Esophagus mucosa (tissue), 1 donor: ENCODE measurements around the gene GATAD2A. TPM values are rescaled to one million over a fixed set of nuclear protein-coding genes. Genes with fewer than 3 reads are reported as not detected.
"Not testable (repeated sequence)": the region's sequence is repeated elsewhere in the genome, so short reads cannot be mapped to it uniquely, and the experiment has no call there.

ENCODE experiments used
- ATAC-seq: fragments of 200-7000 bp; cut with Tn5 transposase; one replicate; pipeline ENCODE4 v1.9.1; 2020
- total RNA-seq: library from RNA; stranded (reverse); gene quantifications from one replicate; pipeline ENCODE4 v1.2.4, GENCODE V29; 2023
- donor health status: DM: yes; HTN: yes; CAD: no.

GATAD2A gene
- total RNA-seq, 1 donor from 2014 or later: 58.9 TPM

GRCh38 chr19:19447536-19448237 lies 42.2 kb downstream of the GATAD2A start:
- no peak for ATAC-seq

DNA sequence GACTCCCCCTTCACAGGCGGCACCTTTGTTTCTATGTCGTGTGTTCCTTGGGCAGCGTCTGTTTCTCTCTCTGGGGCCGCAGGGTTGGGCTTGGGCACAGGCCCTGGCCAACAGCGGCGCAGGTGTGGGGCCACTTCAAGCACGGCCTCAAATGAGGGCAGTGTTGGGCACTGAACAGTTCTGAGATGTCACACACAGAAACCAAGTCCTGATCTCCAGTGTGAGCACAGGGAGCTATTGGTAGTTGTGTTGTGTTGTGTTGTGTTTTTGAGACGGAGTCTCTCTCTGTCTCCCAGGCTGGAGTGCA lies 42.7 kb downstream of the GATAD2A start:
- ATAC-seq: no peak

- ATAC-seq: no peak
Observed at GRCh38 chr19:19451429-19452242, 46.2 kb downstream of the GATAD2A start.

DNA sequence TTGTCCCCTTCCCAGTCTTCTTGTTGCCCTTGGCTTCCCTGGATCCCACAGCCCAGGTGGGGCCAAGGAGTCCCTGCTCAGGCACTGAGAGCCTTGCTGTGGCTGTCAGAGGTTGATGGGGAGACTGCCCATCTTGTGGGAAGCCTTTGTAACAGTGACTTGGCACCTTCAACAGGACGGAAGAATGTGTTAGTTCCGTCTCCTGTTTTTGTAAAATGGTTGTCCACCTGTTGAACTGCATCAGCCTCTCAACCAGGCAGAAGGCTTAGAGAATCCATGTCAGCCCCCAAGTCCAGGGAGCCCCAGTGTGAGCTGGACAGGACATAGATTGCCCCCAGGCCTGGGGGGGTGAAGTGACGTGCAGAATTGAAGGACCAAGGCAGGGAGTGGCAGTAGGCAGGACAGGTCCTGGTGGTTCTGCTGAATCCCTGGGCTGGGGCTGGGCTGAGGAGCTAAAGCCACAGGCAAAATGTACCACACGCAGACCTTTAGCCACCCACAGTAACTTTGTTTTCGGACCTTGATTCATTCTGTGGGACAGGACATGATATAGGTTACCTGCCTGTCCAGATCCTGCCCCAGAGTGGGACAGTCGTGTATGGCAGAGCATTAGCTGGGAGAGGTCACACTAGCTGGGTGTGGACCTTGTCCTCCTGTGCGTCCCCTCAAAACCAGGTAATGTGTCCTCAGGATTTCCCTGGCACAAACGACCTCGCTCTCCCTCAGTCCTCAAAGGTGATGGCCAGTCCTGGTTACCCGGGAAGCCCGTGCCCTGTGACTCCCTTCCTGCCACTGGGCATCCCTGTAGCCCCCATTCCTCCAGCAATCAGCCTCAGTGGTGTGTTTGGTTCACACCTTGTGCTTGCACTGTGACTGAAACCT lies 47.0 kb downstream of the GATAD2A start:
- ATAC-seq: peak; percentile 51

- ATAC-seq: no peak
Observed at GRCh38 chr19:19453125-19453454, 47.6 kb downstream of the GATAD2A start.

GRCh38 chr19:19455166-19455919 lies 49.9 kb downstream of the GATAD2A start:
- ATAC-seq: not testable (repeated sequence)

DNA sequence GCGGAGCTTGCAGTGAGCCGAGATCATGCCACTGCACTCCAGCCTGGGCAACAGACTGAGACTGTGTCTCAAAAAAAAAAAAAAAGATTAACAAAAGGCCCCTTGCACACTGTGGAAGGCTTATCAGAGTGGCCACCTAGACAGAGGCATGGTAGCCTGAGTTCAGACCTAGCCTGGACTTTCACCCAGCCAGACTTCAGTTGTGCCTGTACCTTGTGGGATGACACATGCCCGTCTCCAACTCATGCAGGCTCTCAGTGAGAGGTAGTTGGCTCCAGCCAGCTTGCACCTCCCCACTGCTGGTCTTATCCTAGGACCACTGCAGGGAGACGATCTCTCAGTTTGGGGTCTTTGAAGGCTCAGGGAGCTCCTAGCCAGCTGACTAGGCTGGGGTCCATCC lies 52.2 kb downstream of the GATAD2A start:
- no peak for ATAC-seq

- ATAC-seq: no peak
Observed at GRCh38 chr19:19458110-19458816, 52.8 kb downstream of the GATAD2A start.

DNA sequence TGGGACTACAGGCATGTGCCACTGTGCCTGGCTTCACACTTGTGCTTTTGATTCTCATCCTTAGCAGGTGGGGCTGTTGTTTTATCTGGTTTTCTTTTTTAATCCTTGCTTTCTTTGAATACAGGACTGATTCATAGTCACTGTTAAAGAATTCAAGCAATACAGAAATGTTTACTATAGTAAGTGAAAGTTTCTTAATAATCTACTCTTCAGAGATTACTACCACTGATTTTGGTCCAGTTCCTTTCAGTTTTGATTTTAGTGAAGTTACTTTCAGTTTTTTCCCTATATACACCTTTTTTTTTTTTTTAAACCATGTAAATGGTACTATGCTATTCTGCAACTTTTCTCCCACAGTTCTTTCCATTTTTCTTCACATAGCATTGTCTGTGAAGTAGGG lies 53.6 kb downstream of the GATAD2A start:
- ATAC-seq: no peak

DNA sequence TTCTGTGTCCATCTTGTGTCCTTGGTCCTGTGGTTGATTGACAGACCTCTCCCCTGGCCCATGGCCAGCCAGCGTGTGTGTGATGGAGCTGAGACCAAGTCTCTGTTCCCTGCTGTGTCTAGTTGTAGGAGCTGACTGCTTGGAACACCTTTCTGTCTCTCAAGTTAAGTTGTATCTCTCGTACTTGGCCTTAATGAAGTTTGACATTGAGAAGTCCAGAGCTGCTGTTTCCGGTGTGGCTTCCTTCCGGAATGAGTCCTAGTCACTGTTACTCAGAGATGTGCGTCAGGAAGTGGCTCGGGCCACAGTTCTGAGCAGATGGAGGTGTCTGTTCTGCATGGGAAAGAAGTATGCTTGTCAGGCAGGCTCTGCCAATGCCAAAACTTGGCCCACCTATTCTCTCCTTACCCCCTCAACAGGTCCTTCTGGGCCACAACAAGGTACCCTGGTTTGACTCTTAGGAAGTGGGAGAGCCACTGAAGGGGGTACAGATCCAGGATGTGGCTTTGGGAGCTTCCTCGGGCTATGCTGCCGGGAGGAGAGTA lies 54.3 kb downstream of the GATAD2A start:
- ATAC-seq: no peak

- ATAC-seq: no peak
Observed at GRCh38 chr19:19460258-19460731, 54.8 kb downstream of the GATAD2A start.

DNA sequence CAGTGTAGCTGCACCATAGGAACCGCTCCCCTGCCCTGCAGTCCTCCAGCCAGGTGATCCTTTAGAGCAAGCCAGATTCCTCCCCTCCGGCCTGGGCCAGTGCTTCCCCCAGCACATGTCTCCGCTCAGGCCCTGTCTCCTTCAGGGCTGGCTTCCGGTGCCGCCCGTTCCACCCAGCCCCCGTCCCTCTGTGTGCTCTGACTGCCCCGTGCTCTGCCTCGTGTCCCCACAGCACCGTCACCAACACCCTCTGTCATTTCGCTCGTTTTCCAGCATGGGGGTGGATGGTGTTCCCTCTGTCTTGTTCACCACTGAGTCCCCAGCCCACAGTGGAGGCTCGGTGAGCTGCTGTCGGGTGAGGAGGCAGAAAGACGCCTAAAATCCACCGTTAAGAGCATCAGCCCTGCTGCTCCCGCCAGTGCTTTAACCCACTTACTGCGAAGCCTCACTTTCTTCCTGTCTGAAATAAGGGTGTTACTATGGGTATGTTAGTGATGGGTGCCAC lies 55.3 kb downstream of the GATAD2A start:
- ATAC-seq: no peak

DNA sequence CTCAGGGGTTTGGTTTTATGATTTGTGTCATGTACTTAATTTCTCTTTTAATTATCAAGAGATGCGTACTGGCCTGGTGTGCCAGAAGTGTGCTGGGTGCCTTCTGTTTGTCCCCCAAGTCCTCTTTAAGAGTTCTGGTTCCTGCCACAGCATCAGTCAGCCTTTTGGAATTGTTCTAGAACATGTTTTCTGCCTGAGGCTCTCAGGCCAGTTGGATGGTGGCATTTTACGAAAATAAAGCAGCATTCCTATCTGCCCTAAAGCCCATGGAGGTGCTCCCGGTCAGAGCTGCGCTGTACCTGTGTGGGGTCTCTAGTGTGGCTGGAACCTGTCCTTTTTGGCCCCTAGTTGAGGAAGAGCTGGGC lies 55.8 kb downstream of the GATAD2A start:
- ATAC-seq: no peak

GRCh38 chr19:19461671-19462622 lies 56.5 kb downstream of the GATAD2A start:
- ATAC-seq: peak; percentile 35

- peak; percentile 37 for ATAC-seq
Observed at GRCh38 chr19:19463348-19464117, 58.1 kb downstream of the GATAD2A start.

DNA sequence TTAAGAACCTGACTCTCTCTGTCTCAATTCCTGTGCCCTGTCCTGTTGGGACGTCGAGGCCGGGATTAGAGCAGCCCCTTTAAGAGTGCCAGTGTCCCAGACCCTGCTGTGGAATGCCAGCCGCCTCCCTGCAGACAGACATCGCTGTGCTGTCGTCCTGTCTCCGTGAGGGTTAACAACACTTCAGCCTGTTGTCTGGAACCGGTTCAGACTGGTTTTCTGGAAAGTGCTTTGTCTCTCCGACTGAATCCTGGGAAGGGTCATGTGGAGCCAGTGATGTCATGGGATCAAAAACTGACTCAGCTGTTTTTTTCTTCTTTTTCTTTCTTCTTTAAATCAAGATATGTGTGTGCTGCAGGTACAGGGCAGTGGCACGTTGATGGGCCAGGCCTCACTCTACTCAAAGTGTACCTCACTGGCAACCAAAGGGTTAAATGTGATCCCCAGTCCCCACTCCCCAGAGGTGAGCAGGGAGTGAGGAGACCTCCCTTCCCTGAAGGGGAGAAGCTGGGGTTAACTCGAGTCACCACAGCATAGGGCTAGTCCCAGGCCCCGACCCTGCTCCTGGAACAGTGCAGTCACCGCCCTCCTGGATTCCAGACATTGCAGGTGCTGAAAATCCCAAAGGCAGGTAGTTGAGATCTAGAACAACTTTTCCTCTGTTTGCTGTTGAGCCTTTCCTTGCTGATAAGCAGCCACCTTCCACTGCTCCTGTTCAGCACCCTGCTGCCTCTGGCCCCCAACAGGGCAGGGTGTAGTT lies 59.0 kb downstream of the GATAD2A start:
- ATAC-seq: peak; percentile 83

GRCh38 chr19:19465436-19466070 lies 60.1 kb downstream of the GATAD2A start:
- no peak for ATAC-seq

DNA sequence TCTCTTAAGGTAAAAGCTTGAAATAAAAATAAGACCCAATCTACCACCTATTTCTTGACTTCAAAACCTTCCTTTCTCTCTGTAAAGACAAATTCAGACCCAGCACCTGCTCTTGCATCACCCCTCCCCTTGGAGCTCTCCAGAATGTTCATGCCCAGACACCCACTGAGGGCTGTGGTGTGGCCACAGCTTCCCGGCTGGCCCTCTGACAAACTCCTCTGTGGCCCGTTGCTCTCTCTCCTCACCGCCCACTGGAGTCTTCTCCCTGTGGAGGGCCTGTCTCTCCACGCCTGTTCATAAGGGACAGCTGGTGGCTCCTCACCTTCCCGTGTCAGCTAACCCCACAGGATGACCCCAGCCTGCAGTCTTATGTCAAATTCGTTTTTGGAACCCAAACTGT lies 60.7 kb downstream of the GATAD2A start:
- ATAC-seq: no peak
